Ammon's horn (tissue), 1 donor: Measurements from ENCODE around the gene PTEN.
"Not testable (repeated sequence)": the region's sequence is repeated elsewhere in the genome, so short reads cannot be mapped to it uniquely, and the experiment has no call there.

Experiments
- DNase-seq: peaks from one replicate; pipeline ENCODE4 v3.0.0-alpha.2; 2016; ENCODE audit warnings: low spot score

The PTEN gene

GRCh38 chr10:87872828-87873227, 9.4 kb downstream of the PTEN start:
- DNase-seq = no peak

- DNase-seq = no peak
These were observed 10.2 kb downstream of the PTEN start for GRCh38 chr10:87873656-87874055.

- no peak for DNase-seq
These were observed 12.6 kb downstream of the PTEN start for GRCh38 chr10:87875929-87876571.

GRCh38 chr10:87878664-87879459, 15.4 kb downstream of the PTEN start:
- DNase-seq = no peak

- DNase-seq = no peak
These were observed 16.9 kb downstream of the PTEN start for GRCh38 chr10:87880336-87880735.

GRCh38 chr10:87881373-87882059, 18.1 kb downstream of the PTEN start:
- not testable (repeated sequence) for DNase-seq

- no peak for DNase-seq
These were observed 19.3 kb downstream of the PTEN start for GRCh38 chr10:87882555-87883294.

- no peak for DNase-seq
These were observed 23.2 kb downstream of the PTEN start for GRCh38 chr10:87886635-87887034.

- no peak for DNase-seq
These were observed 23.7 kb downstream of the PTEN start for GRCh38 chr10:87887146-87887545.

- no peak for DNase-seq
These were observed 24.3 kb downstream of the PTEN start for GRCh38 chr10:87887548-87888289.

- DNase-seq = no peak
These were observed 32.0 kb downstream of the PTEN start for GRCh38 chr10:87895430-87895829.

- no peak for DNase-seq
These were observed 32.8 kb downstream of the PTEN start for GRCh38 chr10:87896216-87896615.

- DNase-seq = not testable (repeated sequence)
These were observed 34.5 kb downstream of the PTEN start for GRCh38 chr10:87897957-87898356.

GRCh38 chr10:87903396-87903795, 40.0 kb downstream of the PTEN start:
- DNase-seq = not testable (repeated sequence)

GRCh38 chr10:87913156-87913921, 49.9 kb downstream of the PTEN start:
- no peak for DNase-seq

- no peak for DNase-seq
These were observed 52.0 kb downstream of the PTEN start for GRCh38 chr10:87915406-87915805.

GRCh38 chr10:87915989-87916388, 52.6 kb downstream of the PTEN start:
- no peak for DNase-seq

GRCh38 chr10:87916515-87916914, 53.1 kb downstream of the PTEN start:
- DNase-seq = no peak

- no peak for DNase-seq
These were observed 54.9 kb downstream of the PTEN start for GRCh38 chr10:87918254-87918859.

GRCh38 chr10:87920538-87920937, 57.1 kb downstream of the PTEN start:
- DNase-seq = no peak
